GM12874 (cell line): Measurements from ENCODE around the gene SLC25A30.

Source experiments
- TF ChIP-seq, protein P1 (sequence below): IDR thresholded peaks from 2 replicates; pipeline ENCODE4 v1.5.1; 2011; ENCODE audit warnings: low read depth, mild to moderate bottlenecking, control low read depth, low read length, moderate library complexity; ENCODE audit not compliant: insufficient read depth

Gene SLC25A30

DNA sequence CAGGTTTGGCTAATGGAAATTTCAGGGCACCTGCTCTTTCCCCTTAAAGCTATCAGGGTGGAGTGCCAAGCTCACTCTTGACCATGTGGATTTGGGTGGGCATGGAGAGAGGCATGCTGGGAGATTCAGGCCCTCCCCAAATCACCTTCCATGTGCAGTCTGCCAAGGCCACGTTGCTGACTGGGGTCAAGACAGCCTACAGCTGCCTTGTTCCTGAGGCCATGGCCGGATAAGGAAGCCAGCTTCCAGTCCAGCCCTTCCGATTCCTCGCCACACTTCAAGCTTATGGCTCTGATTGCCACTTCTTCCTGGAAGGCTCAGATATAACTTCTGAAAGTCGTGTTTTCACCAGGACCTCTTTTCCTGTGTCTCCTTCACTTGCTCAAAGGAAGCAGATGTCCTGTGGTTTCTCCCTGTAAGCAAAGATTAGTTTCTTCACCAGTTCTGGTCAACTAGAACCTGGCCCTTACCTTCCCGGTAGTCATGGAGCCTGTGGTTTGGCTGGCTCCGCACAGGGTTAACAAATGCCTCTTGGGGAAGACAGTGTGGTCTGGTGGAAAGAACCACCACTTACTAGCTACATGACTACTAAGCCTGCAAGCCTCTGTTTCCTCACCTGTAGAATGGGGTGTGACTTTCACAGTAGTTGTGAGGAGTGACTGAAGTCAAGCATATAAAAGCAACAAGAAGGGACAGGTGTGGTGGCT lies 61.1 kb downstream of the SLC25A30 start:
- TF ChIP-seq, protein P1, sequence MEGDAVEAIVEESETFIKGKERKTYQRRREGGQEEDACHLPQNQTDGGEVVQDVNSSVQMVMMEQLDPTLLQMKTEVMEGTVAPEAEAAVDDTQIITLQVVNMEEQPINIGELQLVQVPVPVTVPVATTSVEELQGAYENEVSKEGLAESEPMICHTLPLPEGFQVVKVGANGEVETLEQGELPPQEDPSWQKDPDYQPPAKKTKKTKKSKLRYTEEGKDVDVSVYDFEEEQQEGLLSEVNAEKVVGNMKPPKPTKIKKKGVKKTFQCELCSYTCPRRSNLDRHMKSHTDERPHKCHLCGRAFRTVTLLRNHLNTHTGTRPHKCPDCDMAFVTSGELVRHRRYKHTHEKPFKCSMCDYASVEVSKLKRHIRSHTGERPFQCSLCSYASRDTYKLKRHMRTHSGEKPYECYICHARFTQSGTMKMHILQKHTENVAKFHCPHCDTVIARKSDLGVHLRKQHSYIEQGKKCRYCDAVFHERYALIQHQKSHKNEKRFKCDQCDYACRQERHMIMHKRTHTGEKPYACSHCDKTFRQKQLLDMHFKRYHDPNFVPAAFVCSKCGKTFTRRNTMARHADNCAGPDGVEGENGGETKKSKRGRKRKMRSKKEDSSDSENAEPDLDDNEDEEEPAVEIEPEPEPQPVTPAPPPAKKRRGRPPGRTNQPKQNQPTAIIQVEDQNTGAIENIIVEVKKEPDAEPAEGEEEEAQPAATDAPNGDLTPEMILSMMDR, result no peak

DNA sequence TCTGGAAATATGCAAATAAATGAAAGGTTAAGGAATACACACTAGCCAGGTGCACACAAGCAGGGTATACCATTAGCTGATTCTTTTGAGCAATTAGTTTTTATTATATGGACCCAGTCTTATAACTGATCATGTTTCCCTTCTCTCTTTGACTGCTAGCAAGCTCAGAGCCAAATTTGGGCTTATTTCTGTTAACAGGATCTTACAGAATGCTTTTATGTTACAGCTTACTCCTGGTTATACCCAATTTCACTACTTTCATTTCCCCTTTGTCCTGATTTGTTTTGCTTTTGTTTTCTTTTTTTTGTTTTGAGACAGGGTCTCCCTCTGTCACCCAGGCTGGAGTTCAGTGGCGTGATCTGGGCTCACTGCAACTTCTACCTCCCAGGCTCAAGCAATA lies 64.3 kb downstream of the SLC25A30 start:
- TF ChIP-seq, protein P1, result no peak

DNA sequence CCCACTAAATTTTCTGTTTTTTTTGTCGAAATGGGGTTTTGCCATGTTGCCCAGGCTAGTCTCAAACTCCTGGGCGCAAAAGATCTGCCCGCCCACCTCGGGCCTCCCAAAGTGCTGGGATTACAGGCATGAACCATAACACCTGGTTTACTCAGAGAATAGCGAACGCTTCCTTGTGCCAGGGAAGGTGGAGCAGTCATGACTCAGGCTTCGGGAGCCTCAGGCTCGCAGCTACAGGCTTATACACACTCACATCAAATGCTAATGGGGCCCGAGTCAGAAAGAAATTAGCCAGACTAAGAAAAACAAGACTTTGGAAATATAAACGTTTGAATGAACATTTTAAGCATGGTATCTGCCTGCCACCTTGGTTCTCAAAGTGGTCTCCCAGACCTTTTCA lies 66.1 kb downstream of the SLC25A30 start:
- TF ChIP-seq, protein P1, result no peak

DNA sequence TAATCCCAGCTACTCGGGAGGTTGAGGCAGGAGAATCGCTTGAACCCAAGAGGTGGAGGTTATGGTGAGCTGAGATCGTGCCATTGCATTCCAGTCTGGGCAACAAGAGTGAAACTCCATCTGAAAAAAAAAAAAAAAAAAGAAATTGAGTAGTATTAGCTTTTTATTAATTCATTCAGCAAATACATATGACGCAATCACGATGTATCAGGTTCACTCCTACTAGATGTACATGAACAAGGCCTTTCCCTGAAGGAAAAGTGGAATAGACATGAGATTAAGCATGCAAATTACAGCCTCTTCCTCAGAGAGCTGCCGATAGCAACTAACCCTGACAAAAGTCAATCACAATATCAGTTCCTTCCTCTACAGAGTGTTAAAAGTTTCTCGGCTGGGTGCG lies 68.0 kb downstream of the SLC25A30 start:
- TF ChIP-seq, protein P1, result no peak

DNA sequence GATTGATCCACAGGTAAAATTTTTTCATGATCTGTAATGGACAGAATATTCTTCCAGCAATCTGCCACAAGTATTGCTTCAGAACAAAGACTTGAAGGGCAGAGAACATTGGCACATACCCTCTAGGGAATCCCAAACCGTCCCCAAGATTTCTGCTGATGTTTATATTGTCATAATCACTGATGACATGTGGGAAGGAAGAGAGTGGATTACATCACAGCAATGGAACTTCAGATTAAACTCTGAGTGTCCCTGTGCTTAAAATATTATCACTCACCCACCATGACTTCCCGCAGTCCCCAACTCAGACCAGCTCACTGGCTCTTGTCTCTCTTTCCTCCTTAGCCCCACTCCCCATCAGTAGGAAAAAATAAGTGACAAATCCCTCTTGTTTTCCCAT lies 68.7 kb downstream of the SLC25A30 start:
- TF ChIP-seq, protein P1, result no peak
